Skeletal muscle tissue (tissue), 4 donors: ENCODE data around the gene P2RX4. TPM values are rescaled to one million over a fixed set of nuclear protein-coding genes. Genes with fewer than 3 reads are reported as not detected.
"Not testable (repeated sequence)": the region's sequence is repeated elsewhere in the genome, so short reads cannot be mapped to it uniquely, and the experiment has no call there.

Source experiments
- H3K27ac ChIP-seq: one replicate; pipeline ENCODE4 v1.7.0; 2013; ENCODE audit warnings: mild to moderate bottlenecking, low read depth, low read length, inconsistent platforms
- H3K27me3 ChIP-seq, 3 donors: one replicate each; pipeline ENCODE4 v1.7.0; 2013; ENCODE audit warnings: low read length in 3 of 3; ENCODE audit not compliant: control insufficient read depth in 3 of 3, insufficient read depth in 3 of 3
- H3K36me3 ChIP-seq, 3 donors: one replicate each; pipeline ENCODE4 v1.7.0; 2013; ENCODE audit warnings: low read length in 3 of 3; ENCODE audit not compliant: control insufficient read depth in 3 of 3, insufficient read depth in 3 of 3
- H3K4me1 ChIP-seq, 3 donors: one replicate each; pipeline ENCODE4 v1.7.0; 2013; ENCODE audit warnings: low read length in 3 of 3, mild to moderate bottlenecking in 3 of 3; ENCODE audit not compliant: control insufficient read depth in 3 of 3, insufficient read depth in 3 of 3
- H3K4me3 ChIP-seq, 3 donors: one replicate each; pipeline ENCODE4 v1.7.0; 2013; ENCODE audit warnings: low read length in 3 of 3
- H3K9ac ChIP-seq, 3 donors: one replicate each; pipeline ENCODE4 v1.7.0; 2013; ENCODE audit warnings: low read length in 3 of 3, mild to moderate bottlenecking in 3 of 3, moderate library complexity in 2 of 3, low read depth in 1 of 3
- H3K9me3 ChIP-seq, 3 donors: one replicate each; pipeline ENCODE4 v1.7.0; 2013; ENCODE audit warnings: low read length in 3 of 3; ENCODE audit not compliant: control insufficient read depth in 3 of 3
- total RNA-seq: library from RNA; depleted of rRNA; stranded (reverse); fragments of >200 nt; gene quantifications from one replicate; pipeline ENCODE4 v1.2.3, GENCODE V29; 2014
- donor health status: Osteomylitis.

P2RX4 gene
- total RNA-seq, 1 donor from 2014 or later = 14.6 TPM

DNA sequence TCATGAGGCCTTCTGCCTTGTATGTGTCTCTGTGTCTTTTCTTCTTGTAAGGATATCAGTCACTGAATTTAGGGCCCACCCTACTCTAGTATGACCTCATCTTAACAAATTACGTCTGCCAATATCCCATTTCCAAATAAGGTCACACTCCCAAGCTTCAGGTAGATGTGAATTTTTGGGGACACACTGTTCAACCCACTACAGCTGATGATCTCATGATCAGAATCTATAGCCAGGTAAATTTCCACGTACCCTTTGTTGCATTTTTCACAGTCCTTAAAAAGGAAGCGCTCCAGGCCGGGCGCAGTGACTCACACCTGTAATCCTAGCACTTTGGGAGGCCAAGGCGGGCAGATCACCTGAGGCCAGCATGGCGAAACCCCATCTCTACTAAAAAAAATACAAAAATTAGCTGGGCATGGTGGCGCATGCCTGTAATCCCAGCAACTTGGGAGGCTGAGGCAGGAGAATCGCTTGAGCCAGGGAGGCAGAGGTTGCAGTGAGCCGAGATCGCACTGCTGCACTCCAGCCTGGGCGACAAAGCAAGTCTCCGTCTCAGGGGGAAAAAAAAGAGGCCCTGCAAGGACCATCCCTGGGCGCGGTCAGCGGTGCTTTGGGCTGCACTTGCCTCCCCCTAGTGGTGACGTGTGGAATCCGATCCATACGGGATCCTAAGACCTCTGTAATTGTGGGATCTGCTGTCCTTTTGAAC, 20.1 kb downstream of the P2RX4 start:
- not testable (repeated sequence) for H3K36me3 ChIP-seq, H3K4me1 ChIP-seq, H3K27me3 ChIP-seq, H3K9me3 ChIP-seq, H3K9ac ChIP-seq, H3K27ac ChIP-seq, H3K4me3 ChIP-seq

GRCh38 chr12:121230538-121230907, 20.6 kb downstream of the P2RX4 start:
- no peaks in the 10 kb centered on the region for H3K9me3 ChIP-seq
- no peaks in the 10 kb centered on the region for H3K4me1 ChIP-seq
- H3K4me3 ChIP-seq = no peak overlapping the region
- no peak overlapping the region for H3K27ac ChIP-seq
- peaks cover 0 to 5% (median 2%) of the 10 kb centered on the region in 3 donors for H3K36me3 ChIP-seq
- no peak overlapping the region for H3K9ac ChIP-seq
- no peaks in the 10 kb centered on the region for H3K27me3 ChIP-seq

GRCh38 chr12:121232163-121232562, 22.2 kb downstream of the P2RX4 start:
- peaks cover 6 to 8% (median 7%) of the 10 kb centered on the region in 3 donors for H3K36me3 ChIP-seq
- no peak overlapping the region for H3K9ac ChIP-seq
- H3K9me3 ChIP-seq = no peaks in the 10 kb centered on the region
- H3K4me3 ChIP-seq = no peak overlapping the region
- H3K27ac ChIP-seq = no peak overlapping the region
- no peaks in the 10 kb centered on the region for H3K27me3 ChIP-seq
- H3K4me1 ChIP-seq = no peaks in the 10 kb centered on the region

DNA sequence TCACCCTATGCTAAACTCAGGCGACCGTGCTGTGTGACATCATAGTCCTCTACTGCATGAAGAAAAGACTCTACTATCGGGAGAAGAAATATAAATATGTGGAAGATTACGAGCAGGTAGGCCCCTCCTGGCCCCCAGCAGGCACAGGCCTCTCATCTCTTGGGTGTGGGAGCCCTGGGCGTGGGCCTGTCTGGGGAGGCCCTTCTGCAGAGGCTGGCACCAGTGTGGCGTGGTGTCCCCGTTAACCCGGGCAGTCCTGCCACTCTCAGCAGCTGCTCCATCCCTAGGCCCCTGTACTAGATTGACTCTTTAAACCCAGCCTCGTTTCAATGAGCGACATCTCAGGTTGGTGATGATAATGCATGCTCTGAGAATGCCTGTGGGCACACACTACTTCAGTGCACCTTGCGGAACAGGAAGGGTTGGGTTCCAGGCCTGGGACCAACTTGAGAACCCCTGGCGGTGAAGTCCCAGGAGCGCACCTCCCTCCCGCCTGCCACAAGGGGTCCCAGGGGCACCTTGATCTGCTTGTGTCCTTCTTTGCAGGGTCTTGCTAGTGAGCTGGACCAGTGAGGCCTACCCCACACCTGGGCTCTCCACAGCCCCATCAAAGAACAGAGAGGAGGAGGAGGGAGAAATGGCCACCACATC, 23.2 kb downstream of the P2RX4 start:
- no peaks in the 10 kb centered on the region for H3K9me3 ChIP-seq
- no peaks in the 10 kb centered on the region for H3K27me3 ChIP-seq
- peaks cover 9 to 11% (median 10%) of the 10 kb centered on the region in 3 donors for H3K36me3 ChIP-seq
- no peak overlapping the region for H3K27ac ChIP-seq
- H3K4me3 ChIP-seq = no peak overlapping the region
- H3K9ac ChIP-seq = no peak overlapping the region
- no peaks in the 10 kb centered on the region for H3K4me1 ChIP-seq

GRCh38 chr12:121233628-121234020, 23.7 kb downstream of the P2RX4 start:
- Histone ChIP-seq H3K27ac (no peak overlapping the region), H3K36me3 (peaks cover 10 to 11% (median 11%) of the 10 kb centered on the region in 3 donors), H3K4me1 (peaks cover 0 to under 1% (median 0%) of the 10 kb centered on the region in 3 donors), H3K9me3 (no peaks in the 10 kb centered on the region), H3K4me3 (no peak overlapping the region), H3K9ac (no peak overlapping the region), H3K27me3 (no peaks in the 10 kb centered on the region)

GRCh38 chr12:121236776-121237175, 26.8 kb downstream of the P2RX4 start:
- Histone ChIP-seq H3K9ac (no peak overlapping the region), H3K9me3 (no peaks in the 10 kb centered on the region), H3K27me3 (no peaks in the 10 kb centered on the region), H3K36me3 (peaks cover 8 to 11% (median 9%) of the 10 kb centered on the region in 3 donors), H3K4me1 (peaks cover 3 to 12% (median 4%) of the 10 kb centered on the region in 3 donors), H3K4me3 (no peak overlapping the region), H3K27ac (no peak overlapping the region)

DNA sequence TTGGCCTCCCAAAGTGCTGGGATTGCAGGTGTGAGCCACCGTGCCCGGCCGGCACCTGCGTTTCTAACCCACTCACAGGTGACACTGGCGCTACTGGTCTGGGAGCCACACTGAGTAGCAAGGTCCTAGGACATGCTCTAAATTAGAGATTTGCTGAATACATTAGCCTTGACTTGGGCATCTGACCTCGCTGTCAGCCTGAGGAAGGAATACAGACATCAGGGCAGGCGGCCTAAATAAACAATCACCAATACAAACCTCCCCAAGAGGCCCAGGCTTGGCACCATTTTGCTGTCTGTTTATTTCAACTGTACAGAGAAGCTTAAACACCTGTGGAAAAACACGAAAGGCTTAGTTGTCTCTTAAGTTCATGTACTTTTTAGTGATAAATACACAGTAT, 27.5 kb downstream of the P2RX4 start:
- peaks cover 8 to 11% (median 11%) of the 10 kb centered on the region in 3 donors for H3K36me3 ChIP-seq
- H3K27ac ChIP-seq = no peak overlapping the region
- H3K9ac ChIP-seq = no peak overlapping the region
- H3K9me3 ChIP-seq = no peaks in the 10 kb centered on the region
- no peaks in the 10 kb centered on the region for H3K27me3 ChIP-seq
- no peak overlapping the region for H3K4me3 ChIP-seq
- H3K4me1 ChIP-seq = peaks cover 3 to 12% (median 4%) of the 10 kb centered on the region in 3 donors

DNA sequence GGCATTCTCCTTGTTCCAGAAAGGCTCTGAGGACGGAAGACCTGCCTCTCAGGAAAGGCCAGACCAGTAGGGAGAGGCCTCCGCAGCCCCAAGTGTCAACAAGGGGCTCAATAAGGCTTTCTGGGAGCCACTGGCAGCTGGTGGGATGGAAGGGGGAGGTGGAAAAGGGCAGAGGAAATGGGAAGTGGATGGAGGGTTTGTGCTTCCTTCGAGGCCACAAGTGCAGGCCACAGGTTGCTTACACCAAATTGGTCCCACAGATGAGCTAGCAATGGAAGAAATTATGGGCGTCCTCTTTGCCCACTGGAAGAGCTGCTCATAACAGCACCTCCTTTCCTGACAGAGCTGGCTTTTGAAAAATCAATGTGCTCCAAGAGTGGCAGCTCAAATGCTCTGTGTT, 28.2 kb downstream of the P2RX4 start:
- Histone ChIP-seq H3K27me3 (no peaks in the 10 kb centered on the region), H3K4me1 (peaks cover 3 to 12% (median 4%) of the 10 kb centered on the region in 3 donors), H3K9me3 (no peaks in the 10 kb centered on the region), H3K27ac (no peak overlapping the region), H3K4me3 (no peak overlapping the region), H3K36me3 (peaks cover 7 to 11% (median 11%) of the 10 kb centered on the region in 3 donors), H3K9ac (no peak overlapping the region)

DNA sequence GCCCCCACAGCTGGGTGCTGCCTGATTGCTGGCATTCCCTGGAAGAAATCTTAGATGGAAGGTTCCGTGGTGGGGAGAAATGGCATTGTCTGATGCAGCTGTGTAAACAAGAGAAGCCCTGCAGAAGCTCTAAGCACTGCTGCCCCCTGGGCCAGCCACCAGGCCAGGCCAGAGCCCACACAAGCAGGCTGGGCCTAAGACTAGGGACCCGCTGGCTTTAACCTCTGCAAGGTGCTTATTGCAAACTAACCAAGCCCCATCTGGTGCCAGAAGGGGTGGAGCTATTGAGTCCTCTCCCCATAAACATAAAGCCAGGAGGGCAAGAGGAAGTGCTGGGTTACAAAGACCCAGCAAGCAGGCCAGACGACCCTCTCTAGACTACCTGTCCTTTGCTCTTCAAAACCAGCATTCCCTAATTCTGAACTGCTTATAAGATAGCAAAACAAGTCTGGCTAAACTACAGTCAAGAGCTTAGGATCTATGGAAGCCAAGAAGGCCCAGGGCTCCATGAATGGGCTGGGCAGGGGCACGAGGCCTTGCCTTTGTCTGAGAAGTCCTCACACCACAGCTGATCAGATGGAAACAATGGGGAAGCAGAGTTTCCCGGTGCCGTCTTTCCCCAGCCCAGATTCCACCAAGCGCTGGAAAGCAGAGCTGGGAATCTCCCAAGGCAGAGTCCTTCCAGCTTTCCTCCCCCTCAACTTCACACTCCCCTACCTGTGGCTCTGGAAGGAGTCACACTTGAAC, 28.8 kb downstream of the P2RX4 start:
- Histone ChIP-seq H3K4me3 (no peak overlapping the region), H3K9ac (no peak overlapping the region), H3K4me1 (peaks cover 3 to 12% (median 4%) of the 10 kb centered on the region in 3 donors), H3K36me3 (peaks cover 7 to 17% (median 16%) of the 10 kb centered on the region in 3 donors), H3K27me3 (no peaks in the 10 kb centered on the region), H3K9me3 (no peaks in the 10 kb centered on the region), H3K27ac (no peak overlapping the region)
